GM19035 (cell line): ENCODE data around the gene RAI14.
"Not testable (repeated sequence)": the region's sequence is repeated elsewhere in the genome, so short reads cannot be mapped to it uniquely, and the experiment has no call there.

Experiments used
- ATAC-seq: cut with Tn5 transposase; IDR thresholded peaks from one replicate; pipeline ENCODE4 v1.9.1; 2021; ENCODE audit not compliant: unreplicated experiment

Gene RAI14

GRCh38 chr5:34724741-34725140 lies 68.6 kb downstream of the RAI14 start:
- ATAC-seq = no peak

- not testable (repeated sequence) for ATAC-seq
These were observed 71.1 kb downstream of the RAI14 start for GRCh38 chr5:34727166-34727749.

- no peak for ATAC-seq
These were observed 72.1 kb downstream of the RAI14 start for GRCh38 chr5:34728236-34728635.

- no peak for ATAC-seq
These were observed 75.5 kb downstream of the RAI14 start for GRCh38 chr5:34731435-34732232.

- no peak for ATAC-seq
These were observed 78.2 kb downstream of the RAI14 start for GRCh38 chr5:34734326-34734725.

GRCh38 chr5:34735491-34736426 lies 79.6 kb downstream of the RAI14 start:
- ATAC-seq = no peak

- no peak for ATAC-seq
These were observed 80.5 kb downstream of the RAI14 start for GRCh38 chr5:34736445-34737115.

GRCh38 chr5:34737731-34738130 lies 81.6 kb downstream of the RAI14 start:
- ATAC-seq = no peak

GRCh38 chr5:34738381-34738780 lies 82.3 kb downstream of the RAI14 start:
- ATAC-seq = no peak

GRCh38 chr5:34740389-34740806 lies 84.3 kb downstream of the RAI14 start:
- no peak for ATAC-seq

GRCh38 chr5:34742061-34742460 lies 85.9 kb downstream of the RAI14 start:
- no peak for ATAC-seq

- no peak for ATAC-seq
These were observed 87.8 kb downstream of the RAI14 start for GRCh38 chr5:34743878-34744277.

GRCh38 chr5:34748431-34748830 lies 92.3 kb downstream of the RAI14 start:
- ATAC-seq = no peak

GRCh38 chr5:34749431-34749873 lies 93.3 kb downstream of the RAI14 start:
- ATAC-seq = no peak

GRCh38 chr5:34750206-34750605 lies 94.1 kb downstream of the RAI14 start:
- ATAC-seq = no peak

- no peak for ATAC-seq
These were observed 95.9 kb downstream of the RAI14 start for GRCh38 chr5:34751807-34752736.

GRCh38 chr5:34753236-34753635 lies 97.1 kb downstream of the RAI14 start:
- not testable (repeated sequence) for ATAC-seq

GRCh38 chr5:34755926-34756325 lies 99.8 kb downstream of the RAI14 start:
- ATAC-seq = no peak

- ATAC-seq = no peak
These were observed 100.9 kb downstream of the RAI14 start for GRCh38 chr5:34756781-34757624.
